PFSK-1 (cell line): ENCODE data around the gene PDCD6IP.

ENCODE experiments used
- POLR2AphosphoS5 ChIP-seq: IDR thresholded peaks from 2 replicates; pipeline ENCODE4 v1.6.1; 2012; ENCODE audit warnings: low read depth, mild to moderate bottlenecking, control low read depth, low read length, moderate library complexity
- REST ChIP-seq, 2 experiments: IDR thresholded peaks; 2 replicates each; pipeline versions ENCODE4 v1.6.1 to v1.8.0; 2011 to 2012; ENCODE audit warnings: low read depth in 2 of 2, low read length in 2 of 2, control low read depth in 1 of 2, inconsistent platforms in 1 of 2, mild to moderate bottlenecking in 1 of 2, moderate library complexity in 1 of 2; ENCODE audit not compliant: insufficient read depth in 1 of 2
- TAF1 ChIP-seq: IDR thresholded peaks from 2 replicates; pipeline ENCODE4 v1.6.1; 2012; ENCODE audit warnings: low read length, control low read depth, borderline replicate concordance; ENCODE audit not compliant: insufficient read depth

- TF ChIP-seq TAF1 (no peak), POLR2AphosphoS5 (no peak), REST (IDR thresholded peaks at IDR 0.05; ENCODE audit: insufficient read depth in 1 of 2, low read depth in 2 of 2, low read length in 2 of 2) (no peak)
Measured at GRCh38 chr3:33914212-33914611, 115.8 kb downstream of the PDCD6IP start.
